Measurements from ENCODE around the gene ARHGEF18.

DNA sequence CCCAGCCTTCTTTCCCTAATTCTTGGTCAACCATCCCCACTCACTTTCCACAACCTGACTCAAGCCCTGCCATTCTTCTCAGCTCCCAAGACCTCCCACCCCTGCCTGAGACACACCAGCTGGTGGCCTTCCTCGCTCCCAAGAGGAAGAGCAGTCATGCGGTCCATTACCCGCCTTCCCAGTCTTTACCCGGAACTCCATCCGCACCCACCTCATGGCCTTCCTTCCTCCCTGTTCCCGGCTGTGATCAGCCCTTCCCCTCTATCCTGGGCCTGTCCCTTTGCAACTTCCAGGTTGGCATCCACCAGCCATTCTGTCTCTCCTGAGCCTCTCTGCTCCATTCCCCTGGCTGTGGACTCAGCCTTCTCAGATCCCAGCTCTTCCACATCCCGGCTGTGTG lies 35.9 kb upstream of the ARHGEF18 start:
- no peak for TF ChIP-seq GATA2 (IDR thresholded peaks at IDR 0.05; ENCODE audit: low read depth, low read length)
- no peak for TF ChIP-seq GATA3 (IDR thresholded peaks at IDR 0.05; ENCODE audit: low read depth, low read length)
